Measurements from ENCODE around the gene VSNL1.
"Not testable (repeated sequence)": the region's sequence is repeated elsewhere in the genome, so short reads cannot be mapped to it uniquely, and the experiment has no call there.

Gene VSNL1

DNA sequence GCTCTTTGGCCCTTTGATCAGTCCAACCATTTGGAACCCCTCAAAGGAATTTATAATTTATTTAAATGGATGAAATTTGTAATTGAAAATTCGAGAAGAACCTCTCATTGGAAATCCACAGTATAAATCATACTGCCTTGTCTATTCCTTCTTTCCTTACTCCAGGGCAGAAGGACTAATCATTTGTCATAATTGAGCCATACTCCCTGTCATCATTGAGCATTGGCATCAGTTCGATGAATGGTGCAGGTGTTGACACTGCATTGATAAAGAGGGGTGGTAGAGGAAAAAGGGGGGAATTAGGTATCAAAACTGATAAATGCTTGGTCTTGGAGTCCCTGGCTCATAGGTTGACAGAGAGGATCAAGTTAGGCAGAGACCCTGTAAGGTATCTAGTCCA lies 2.0 kb downstream of the VSNL1 start:
- DNase-seq (ENCODE audit: low read depth): no peak

DNA sequence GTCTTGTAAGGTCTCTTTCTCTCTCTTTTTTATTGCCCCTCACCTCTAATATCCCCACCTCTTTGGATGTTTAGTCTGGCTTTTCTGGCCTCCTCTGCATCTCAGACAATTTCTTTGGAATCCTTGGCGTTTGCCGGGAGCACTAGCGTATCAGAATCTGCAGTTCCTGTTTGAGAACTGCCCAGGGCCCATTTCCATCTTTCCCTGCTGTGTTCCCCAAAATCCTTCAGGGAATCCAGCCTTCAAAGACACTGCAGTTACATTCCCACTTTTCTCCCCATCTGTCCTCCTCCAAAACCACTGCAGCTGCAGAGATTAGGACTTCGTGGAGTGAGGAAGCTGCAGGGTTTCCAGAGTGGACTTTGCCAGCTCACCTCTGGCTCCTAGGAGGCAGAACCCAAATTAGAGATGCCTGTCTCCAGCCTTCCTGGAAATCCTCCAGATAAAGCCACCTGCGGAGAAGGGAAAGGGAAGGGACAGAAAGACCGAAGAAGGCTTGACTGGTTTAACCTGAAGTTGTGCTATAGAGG lies 2.7 kb downstream of the VSNL1 start:
- no peak for DNase-seq (ENCODE audit: low read depth)

DNA sequence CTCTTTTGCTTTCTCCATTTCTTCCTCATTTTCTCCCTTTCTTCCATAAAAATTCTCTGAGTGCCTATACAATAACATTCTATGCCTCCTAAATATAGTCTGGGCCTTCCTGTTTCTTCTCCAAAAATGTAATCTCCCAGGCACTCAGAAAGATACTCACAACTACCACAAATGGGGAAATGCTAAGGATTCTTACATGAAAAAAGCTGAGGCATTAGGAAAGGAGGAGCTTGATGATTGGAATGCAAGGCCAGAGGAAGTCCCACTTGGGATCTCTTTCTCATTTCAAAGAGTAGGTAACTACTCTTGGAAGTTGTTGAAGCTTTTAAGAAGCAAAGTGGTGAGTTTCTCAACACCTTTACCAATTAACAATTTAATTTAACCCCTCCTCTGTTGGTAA lies 3.4 kb downstream of the VSNL1 start:
- DNase-seq (ENCODE audit: low read depth): no peak

DNA sequence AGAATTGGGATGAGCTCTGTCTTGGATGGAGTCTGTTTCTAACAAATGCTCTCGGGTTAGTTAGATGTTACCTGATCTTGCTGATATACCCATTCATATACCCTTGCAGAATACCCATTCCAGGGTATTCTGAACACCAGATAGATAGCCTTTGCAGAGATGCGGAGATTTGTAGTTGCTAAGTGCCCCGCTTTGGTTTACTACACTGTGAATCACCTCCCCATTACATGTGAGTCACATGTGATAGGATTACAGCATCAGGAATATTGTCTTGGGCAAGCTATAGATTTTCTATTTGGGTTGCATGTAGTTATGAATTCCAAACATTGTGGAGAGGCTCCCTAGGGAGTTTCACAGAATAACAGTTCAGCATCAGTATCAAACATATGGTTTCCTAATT lies 3.8 kb downstream of the VSNL1 start:
- peak; percentile 67 for DNase-seq (ENCODE audit: low read depth)

DNA sequence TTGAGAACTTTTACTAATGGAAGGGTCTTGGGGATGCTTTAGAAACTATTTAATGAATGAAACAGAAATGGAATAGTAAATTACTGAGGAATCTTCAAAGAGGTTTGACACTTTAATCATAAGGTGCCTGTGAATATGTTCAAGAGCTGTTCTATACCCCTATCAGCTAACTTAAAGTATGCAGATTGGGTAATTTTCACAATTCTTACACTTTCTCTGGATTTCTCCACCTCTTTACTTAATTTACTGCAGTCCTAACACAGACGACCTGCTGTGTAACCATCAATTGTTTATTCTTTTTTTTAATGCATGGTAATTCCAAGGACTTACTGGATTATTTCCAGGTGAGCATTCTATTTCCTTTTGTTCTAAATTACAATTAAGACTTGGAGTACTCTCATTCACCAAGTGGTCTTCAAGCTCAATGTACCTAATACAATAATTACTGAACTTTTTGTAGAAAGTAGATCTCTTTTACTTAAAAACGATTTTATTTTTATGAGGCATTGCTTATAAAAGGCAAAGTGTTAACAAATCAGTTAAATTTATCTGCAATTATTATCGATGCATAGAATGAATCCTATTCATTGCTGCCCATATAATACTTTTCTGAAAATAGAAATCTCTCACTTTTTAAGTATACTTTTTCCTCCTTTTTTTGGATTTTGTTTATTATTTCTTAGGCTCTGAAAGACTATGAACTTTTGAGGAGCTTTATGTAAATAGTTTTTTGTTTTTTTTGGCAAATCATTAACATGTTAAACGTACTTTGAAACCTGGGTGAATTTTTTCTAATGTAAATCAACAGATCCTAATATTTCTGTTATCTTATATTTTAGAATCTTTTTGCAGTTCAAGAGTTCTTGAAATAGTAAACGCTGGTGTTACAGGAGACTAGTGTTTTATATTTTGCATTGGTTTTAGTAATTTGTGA lies 5.5 kb downstream of the VSNL1 start:
- DNase-seq (ENCODE audit: low read depth): no peak

DNA sequence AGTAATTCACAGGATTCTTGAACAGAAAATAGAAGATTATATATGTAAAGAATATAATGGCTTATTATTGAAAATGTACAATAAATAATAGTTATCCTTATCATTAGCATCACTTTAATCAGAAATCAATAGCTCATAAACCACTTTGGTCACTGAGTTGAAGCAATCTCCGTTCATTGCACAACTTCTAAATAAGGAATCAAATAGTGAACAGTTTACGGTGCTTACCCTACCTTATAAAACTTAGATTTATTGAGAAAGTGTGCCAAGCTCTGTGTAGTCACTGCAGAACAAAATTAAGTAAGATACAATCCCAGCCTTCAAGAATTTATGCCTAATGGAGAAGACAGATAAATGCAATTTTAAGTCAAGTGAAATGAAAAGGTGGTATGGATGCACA lies 6.7 kb downstream of the VSNL1 start:
- DNase-seq (ENCODE audit: low read depth): no peak

DNA sequence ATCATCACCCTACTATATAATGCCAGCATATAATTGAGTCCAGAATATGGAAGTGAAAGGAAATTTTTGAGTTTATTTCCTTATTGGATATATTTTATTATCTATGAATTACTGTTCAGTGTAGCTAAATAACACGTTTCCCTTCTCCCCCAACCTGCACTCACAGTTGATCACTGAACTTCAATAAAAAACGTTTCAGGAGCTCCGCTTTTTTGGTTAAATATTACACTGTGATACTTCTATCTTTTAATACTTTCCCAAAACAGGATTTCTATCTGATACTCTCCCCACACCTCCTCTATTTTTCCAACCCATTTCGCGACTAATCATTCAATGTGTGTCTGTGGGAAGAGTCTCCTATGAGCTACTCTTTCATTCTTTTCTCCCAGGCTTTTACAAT lies 7.2 kb downstream of the VSNL1 start:
- no peak for DNase-seq (ENCODE audit: low read depth)

DNA sequence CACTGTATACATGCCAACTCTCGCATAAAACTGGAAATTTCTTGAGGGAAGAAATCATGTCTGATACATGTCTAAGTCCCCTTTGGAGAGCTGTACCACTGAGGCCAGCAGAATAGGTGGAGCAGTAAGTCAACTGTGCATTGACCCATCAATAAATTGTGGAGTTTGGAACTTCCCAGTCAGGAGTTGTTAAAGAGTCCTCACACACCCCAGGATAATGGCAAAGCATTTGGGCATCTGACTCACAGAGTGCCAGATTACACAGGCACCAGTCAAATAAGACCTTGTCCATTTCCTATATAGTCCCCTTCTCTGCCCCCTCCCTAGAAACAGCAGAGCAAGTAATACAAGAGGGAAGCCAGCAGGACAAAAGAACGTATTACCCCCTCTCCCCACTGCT lies 10.4 kb downstream of the VSNL1 start:
- DNase-seq (ENCODE audit: low read depth): no peak

DNA sequence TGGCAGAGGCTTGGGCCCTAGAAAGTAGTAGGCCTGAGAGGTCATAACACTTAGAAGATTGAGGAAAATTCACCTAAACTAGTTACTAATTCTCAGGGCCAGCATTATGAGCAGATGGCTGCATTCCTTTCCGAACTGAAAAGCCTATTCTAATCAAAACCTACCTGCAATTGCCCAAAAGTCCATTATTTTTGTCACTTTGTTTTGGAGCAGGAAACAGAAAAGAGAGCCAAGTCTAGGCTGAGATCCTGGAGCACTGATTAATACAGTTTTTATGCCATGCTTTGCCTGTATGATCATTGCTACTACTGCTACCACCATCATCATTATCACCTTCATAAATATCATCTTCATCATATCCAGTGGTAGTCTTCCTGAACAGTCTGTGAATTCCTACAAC lies 14.7 kb downstream of the VSNL1 start:
- DNase-seq (ENCODE audit: low read depth): no peak

DNA sequence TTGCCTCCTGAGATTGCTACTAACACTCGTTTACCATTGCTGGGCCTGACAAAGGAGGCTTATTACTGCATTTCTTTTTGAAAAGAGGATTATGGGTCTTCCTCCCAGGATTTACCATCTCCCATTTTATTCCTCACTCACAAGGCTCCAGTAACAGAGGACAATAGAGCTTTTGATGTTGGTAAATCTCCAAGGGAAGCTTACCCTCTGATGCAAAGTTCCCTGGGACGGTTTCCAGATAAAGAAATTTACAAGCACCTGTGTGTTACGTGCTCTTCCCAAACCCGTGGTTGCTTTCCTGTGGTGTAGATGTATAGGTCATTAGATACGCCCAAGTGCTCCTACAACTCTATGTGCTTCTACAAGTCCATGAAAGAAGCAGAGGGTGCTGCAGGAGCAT lies 17.1 kb downstream of the VSNL1 start:
- no peak for DNase-seq (ENCODE audit: low read depth)

DNA sequence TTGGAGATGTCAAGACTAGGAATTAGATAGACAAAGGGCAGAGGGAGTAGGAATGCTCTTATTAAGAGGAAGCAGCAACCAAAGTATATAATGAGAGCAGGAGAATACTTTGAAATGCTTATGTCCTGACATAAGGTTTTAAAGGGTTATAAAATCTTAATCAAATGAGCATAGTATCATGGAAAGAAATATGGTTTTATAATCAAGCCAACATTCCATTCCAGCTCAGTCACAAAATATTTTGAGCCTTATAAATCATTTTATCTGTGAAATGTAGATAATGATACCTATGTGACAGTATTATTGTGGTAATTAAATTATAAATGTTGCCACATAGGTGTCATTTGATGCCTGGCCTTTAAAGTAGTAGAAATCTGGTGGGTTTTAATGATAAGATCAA lies 17.6 kb downstream of the VSNL1 start:
- no peak for DNase-seq (ENCODE audit: low read depth)

DNA sequence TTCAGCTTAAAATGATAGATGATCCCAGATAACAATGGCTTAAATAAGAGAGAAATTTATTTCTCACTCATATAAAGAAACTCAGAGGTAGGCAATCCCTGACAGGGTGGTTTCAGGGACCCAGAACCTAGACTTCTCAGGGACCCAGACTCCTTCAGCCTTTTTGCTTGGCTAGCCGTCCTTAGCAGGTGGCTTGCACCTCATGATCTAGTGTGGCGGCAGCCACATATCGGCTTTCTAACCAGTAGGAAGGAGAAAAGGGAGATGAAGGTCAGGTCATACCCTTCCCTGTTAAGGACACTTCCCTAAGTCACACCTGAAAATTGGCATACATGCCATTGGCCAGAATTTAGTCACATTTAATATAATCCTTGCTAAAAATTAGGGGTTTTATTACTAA lies 18.4 kb downstream of the VSNL1 start:
- DNase-seq (ENCODE audit: low read depth): no peak

DNA sequence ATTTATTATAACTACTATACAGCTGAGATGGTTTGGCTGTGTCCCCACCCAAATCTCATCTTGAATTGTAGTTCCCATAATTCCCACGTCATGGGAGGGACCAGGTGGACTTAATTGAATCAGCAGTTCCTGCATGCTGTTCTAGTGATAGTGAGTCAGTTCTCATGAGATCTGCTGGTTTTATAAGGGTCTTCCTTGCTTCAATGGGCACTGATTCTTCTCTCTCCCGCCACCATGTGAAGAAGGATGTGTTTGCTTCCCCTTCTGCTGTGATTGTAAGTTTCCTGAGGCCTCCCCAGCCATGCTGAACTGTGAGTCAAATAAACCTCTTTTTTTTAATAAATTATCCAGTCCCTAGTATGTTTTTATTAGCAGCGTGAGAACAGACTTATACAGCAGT lies 25.2 kb downstream of the VSNL1 start:
- DNase-seq (ENCODE audit: low read depth): not testable (repeated sequence)

DNA sequence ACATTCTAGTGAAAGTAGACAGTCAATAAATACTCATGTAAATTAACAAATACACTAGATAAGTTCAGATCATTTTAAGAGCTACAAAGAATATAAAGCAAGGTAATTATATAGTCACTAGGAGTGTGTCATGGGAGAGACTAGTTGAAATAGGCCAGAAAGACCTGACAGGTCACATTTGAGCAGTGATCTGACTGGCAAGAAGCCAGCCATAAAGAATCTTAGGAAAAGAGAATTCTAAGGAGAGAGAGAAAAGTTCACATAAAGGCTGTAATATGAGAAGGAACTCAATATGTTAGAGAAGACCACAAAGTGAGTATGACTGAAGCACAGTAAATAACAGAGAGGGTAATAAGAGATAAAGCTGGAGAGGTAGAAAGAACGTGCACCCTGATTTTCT lies 31.2 kb downstream of the VSNL1 start:
- DNase-seq (ENCODE audit: low read depth): no peak

DNA sequence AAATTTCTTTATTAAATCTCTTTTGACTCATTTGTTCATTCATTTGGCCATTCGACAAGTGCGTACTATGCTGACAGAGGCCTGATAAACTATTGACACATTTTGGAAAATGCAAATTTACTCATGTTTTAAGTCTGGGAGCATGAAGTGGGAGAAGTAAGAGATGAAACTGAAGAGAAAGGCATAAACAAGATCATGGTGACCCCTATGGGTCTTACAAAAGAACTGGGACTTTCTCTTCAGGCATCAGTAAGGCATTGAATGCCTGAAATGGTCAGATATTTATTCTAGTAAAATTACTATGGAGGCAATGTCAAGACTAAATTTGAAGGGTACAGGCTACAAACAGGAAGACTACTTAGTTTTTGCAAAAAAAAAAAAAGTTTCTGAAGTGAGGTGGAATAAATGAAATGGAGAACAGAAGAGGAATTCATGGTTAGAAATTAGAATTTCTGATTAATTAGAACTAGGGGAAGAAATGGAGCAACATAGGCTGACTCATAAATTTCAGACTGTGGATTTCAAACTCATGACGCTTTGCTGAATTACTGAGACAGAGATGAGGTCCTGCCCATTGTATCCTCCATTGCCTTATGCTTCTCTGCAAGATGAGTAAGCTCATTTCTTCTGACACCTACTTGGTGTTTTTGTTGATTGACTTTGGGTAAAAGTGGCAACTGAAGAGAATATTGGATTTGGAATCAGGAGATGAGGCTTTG lies 32.7 kb downstream of the VSNL1 start:
- DNase-seq (ENCODE audit: low read depth): peak; percentile 4

DNA sequence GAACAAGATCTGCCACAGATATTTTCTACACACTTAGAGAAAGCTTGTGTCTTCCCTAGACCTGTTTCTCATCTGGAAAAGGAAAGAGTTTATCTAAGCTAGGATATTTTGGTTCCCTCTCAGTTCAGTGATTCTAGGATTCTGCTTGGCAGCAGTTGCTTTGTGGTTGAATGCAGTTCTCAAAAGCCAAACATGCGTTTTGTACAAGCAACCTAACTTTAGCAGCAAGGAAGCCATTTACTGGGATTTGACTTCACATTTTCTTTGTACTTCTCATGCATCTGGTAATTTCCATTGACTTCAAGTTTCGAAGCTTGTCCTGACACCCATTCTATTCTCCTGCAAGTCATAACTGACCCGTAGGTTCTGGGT lies 33.3 kb downstream of the VSNL1 start:
- DNase-seq (ENCODE audit: low read depth): no peak

DNA sequence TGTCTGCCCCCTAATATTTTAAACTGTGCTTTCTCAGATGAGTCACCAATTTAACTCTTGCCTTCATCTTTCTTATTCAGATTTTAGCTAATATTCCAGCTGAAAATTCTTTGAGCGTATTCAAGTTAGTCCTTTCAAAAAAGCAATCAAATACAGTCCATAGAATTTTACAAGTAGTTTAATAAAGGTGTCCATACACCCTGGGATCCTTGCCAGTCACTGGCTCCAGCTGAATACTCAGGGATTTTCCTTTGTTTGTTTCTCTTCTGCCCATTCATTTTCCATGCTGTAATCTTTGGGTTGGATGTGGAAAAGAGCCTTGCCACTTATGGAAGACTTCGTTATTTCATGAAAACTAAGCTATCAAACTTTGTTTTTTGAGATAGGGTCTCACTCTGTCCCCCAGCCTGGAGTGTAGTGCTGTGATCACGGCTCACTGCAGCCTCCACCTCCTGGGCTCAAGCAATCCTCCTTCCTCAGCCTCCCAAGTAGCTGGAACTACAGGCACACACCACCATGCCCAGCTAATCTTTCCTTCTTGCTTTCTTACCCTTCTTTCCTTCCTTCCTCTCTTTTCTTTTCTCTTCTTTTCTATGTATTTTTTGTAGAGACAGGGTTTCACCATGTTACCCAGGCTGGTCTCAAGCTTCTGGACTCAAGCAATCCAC lies 34.0 kb downstream of the VSNL1 start:
- no peak for DNase-seq (ENCODE audit: low read depth)

DNA sequence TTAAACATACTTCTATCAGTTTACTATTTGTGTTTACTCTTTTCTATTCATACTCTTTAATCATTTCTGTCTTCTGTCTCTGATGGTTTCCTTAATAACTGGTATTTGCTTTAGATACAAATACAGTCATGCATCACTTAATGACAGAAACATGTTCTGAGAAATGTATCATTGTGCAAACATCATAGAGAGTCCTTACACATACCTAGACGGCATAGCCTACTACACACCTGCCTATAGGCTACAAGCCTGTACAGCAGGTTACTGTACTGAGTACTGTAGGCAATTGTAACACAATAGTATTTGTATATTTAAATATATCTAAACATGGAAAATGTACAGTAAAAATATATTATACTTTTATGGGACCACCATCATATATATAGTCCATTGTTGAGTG lies 36.3 kb downstream of the VSNL1 start:
- no peak for DNase-seq (ENCODE audit: low read depth)

DNA sequence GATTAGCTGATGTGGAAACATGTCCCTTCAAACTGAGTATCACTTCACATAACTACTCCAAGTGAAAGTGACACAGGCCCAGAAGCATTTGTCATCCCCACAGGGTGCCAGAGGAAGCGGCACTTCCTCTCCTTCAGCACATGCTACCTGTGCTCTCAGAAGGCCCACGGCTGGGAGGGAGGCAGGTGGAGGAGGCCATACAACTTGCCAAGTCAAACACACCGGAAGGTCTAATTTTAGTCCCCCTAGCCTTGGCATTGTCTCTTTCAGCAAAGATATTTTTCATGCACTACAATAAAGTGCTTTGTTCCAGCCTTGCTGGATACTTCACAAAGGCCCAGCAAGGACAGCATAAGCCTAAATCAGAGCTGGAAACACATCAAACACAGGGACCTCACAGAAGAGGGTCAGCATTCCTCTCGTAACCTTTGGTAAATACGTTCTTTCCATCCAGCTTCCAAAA lies 38.0 kb downstream of the VSNL1 start:
- no peak for DNase-seq (ENCODE audit: low read depth)

DNA sequence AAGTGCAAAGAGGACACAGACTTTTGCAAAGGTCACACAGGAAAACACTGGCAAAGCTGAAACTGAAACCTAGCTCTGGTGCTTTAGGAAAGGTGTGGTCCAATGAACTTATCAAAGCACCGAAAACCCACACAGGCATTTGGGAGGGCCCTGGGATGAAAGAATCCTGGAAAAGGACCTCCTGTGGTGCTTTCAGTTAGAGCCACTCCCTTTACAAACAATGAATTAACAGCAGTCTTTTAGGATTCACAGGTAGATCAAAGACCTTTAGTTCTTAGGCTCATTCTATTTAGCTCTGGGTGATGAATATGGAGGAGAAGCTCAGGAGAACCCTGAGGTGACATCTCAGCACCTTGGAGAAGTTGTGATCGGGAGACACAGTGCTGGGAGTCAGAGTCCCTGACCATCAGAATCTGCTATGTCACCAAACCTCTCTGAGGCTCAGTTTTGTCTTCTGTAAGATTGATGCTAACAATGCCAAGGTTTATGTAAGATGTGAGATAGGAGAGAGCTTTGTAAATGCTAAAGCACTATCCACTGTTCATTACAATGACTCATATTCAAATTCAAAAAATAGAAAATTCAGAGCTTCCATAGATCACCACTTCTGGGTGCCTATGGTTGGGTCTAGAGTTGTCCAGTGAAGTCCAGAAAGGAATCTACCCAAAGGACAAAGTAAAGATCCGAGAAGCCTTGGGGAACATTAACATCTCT lies 39.3 kb downstream of the VSNL1 start:
- no peak for DNase-seq (ENCODE audit: low read depth)

DNA sequence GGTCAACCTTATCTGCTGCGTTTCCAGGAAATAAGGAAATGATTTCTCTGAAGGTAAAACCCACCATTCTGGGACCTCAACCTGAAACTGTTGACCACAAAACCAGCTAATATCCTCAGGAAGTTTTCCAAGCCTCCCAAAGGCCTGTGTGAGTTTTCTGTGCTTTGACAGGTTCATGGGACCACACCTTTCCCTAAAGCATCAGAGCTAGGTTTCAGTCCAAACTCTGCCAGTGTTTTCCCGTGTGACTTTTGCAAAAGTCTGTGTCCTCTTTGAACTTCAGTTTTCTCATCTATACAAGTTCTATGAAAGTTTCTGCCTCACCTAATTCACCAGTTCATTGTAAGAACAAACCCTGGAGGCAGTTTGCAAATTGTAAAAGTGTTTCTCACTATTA lies 39.8 kb downstream of the VSNL1 start:
- DNase-seq (ENCODE audit: low read depth): no peak

DNA sequence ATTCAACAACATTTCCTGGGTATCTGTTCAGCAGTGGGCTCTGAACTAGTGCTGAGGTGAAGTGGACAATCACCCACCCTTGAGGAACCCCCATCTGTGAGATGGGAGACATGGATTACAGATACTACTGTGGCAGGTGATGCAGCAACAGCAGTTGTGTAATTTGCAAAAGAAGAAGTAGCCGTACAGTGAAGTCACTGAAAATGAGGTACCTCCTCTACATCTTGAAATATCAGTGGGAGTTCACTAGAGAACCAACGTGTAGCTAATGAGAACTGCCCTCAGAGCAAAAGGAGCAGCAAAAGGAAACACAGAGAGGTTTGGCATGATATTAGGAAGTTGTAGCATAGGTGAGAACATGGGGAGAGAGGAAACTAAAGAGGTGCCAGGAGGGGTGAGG lies 41.3 kb downstream of the VSNL1 start:
- DNase-seq (ENCODE audit: low read depth): no peak

Measured in fibroblast of the conjunctiva (primary cell).